Fibroblast of lung (primary cell): ENCODE data around the gene IL1RAP.

Source experiments
- CTCF ChIP-seq, 2 donors: IDR thresholded peaks in 1 of 2; conservative IDR thresholded peaks in 1 of 2; 1 replicate in 1 of 2; 2 replicates in 1 of 2; pipeline ENCODE4 v1.5.1; 2011 to 2012; ENCODE audit warnings: low read length in 2 of 2, control low read depth in 1 of 2, inconsistent platforms in 1 of 2, low read depth in 1 of 2, mild to moderate bottlenecking in 1 of 2
- EZH2 ChIP-seq: IDR thresholded peaks from 2 replicates; pipeline ENCODE4 v1.5.1; 2012; ENCODE audit warnings: low read length, control low read depth, mild to moderate bottlenecking; ENCODE audit errors: missing control alignments

- TF ChIP-seq CTCF (conservative IDR thresholded peaks at IDR 0.05 in 1 of 2, IDR thresholded peaks at IDR 0.05 in 1 of 2; ENCODE audit: low read depth in 1 of 2, low read length in 2 of 2), result no peak
- no peak for TF ChIP-seq EZH2
Measured at GRCh38 chr3:190658106-190658505, 144.2 kb downstream of the IL1RAP start.
